C1 segment of cervical spinal cord (tissue), 14 donors: ENCODE results near the gene LMO7.

ENCODE experiments used
- DNase-seq, 14 donors: peaks; one replicate each; lab custom pipeline; 2025; lab: John Stamatoyannopoulos, UW

Gene LMO7

GRCh38 chr13:75838366-75839005, 202.4 kb downstream of the LMO7 start:
- no peak for DNase-seq

DNA sequence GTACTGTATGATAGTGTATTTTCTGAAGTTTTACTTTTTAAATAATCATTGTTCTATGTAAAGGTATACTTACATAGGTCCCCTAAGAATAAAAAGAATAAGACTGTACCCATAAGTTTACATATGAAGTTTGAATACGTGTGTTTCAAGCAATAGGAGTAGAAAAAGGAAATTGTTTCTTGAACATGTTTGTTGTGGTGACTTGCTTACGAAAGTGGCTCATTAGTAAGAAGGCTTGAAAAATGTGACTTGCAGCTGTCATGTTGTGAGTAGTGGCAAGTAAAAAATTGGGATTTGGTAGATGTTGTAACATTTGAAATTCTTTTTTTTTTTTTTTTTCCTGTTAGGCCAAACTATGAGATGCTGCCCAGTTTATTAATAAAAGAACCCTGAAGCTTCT, 203.3 kb downstream of the LMO7 start:
- no peak for DNase-seq

- DNase-seq = no peak
These were observed 205.8 kb downstream of the LMO7 start for GRCh38 chr13:75841905-75842304.

- DNase-seq = no peak
These were observed 206.9 kb downstream of the LMO7 start for GRCh38 chr13:75843074-75843473.

- no peak for DNase-seq
These were observed 207.9 kb downstream of the LMO7 start for GRCh38 chr13:75843991-75844390.

DNA sequence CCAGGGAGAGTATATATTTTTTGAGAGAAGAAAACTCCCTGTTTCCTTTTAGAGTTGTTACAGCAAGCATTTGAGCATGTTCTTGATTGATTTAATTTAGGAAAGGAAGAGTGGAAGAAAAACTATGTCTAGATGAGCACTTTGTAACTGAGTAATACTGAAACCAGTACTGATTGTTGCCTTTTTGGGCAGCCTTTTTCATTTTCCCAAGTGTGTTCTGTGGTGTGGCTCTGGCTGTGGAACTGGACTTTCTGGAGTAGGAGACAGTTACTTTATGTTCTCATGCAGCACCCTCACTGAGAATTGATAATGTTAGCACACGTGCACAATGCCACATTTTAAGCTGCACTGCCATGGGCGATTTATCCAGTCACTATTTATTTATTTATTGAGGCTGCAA, 211.5 kb downstream of the LMO7 start:
- DNase-seq = no peak

GRCh38 chr13:75850916-75851315, 214.8 kb downstream of the LMO7 start:
- DNase-seq = no peak

GRCh38 chr13:75855216-75855615, 219.1 kb downstream of the LMO7 start:
- DNase-seq = no peak

GRCh38 chr13:75855847-75856246, 219.7 kb downstream of the LMO7 start:
- DNase-seq = no peak

GRCh38 chr13:75857291-75857690, 221.2 kb downstream of the LMO7 start:
- DNase-seq = no peak

GRCh38 chr13:75860935-75861334, 224.8 kb downstream of the LMO7 start:
- no peak for DNase-seq

DNA sequence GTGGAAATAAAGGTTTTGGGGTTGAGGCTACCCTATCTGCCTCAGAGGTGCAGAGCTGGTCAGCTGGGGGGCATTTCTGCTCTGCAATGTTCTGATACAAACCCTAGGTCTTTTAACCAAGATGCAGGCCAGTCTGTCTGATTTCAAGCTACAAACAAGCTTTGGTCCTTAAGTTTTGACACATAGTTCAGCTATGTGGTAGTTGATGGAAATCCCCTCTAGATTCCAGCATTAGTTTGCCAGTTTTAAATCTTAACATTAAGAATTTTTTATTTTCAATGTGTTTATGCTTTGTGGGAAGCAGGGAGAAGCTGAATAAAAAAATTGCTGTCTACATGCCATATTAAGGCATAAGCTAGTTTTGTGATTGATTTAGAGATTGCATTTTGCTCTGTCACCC, 225.7 kb downstream of the LMO7 start:
- no peak for DNase-seq

DNA sequence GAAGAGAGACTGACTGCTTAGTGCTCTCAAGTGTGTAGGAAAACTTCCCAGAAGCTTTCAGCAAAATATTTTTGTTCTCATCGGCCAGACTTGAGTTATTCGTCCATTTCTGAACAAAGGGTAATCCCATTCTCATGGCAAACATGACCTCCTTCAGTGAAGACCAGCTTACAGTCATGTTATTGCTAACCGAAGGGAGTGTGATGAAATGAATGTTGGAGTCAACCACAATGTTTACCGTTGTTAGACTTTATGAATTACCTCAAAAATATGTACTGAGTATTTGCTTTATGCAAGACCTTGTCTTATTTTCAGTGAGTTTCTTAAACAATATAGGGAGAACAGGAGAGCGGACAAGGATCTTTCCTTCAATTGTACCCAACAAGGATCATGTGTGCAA, 228.6 kb downstream of the LMO7 start:
- no peak for DNase-seq

- DNase-seq = no peak
These were observed 231.4 kb downstream of the LMO7 start for GRCh38 chr13:75867379-75868117.

GRCh38 chr13:75869981-75870380, 233.9 kb downstream of the LMO7 start:
- no peak for DNase-seq

DNA sequence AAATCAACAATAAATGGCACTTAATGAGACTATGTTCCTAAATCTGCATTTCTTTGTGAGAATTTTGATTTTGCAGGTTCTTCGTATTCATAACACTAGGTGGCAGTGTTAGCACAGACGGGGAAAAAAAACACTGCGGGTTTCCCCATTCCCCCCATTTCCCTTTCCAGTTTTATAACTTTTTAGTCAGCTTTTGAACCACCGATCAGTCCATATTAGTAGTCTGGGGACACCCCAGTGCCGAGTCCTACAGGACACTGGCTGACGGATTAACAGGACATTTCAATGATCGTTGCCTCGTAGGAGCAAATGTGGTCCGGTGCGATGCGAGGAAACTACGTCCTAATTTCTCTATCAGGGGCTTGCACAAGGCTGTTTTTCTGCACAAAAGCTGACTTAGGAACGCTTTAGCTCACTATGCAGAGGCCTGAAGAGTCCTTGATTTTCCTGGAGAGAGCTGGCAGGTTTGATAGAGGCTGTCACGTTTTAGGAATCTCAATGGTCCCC, 234.3 kb downstream of the LMO7 start:
- DNase-seq = peak in 4 of 14 donors; percentile 1 to 24 (median 10)

DNA sequence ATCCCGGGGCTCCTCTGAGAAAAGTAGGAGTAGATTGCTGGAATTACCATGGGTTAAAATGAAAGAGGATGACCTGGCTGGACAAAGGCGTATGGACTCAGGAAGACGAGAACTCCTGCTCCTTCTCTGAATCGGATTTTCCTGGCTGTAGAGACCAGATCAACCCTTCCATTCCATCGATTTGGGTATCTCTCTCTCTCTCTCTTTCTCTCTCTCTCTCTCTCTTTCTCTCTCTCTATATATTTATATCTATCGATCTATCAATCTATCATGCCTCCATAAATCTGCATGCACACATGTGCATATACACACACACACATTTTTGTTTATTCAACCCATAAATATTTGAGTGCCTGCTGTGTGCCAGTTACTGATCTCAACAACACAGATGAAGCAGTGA, 234.9 kb downstream of the LMO7 start:
- DNase-seq = no peak

DNA sequence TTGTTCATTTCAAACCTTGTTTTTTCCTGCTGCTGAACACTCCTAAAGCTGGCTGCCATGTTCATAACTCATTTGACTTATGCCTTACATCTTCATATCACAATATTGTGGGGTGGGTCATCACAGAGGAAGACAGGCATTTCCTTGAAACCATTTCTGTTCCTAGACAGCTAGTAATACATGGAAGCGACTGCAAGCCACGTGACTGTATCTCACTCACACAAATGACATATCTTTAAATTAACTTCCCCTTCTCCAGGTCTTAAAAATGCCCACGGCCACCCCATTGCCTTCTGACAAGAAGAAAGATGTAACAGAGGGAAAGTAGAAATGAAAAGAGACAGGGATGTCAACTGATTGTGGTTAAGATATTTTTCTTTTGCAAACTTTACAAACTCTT, 236.8 kb downstream of the LMO7 start:
- no peak for DNase-seq

DNA sequence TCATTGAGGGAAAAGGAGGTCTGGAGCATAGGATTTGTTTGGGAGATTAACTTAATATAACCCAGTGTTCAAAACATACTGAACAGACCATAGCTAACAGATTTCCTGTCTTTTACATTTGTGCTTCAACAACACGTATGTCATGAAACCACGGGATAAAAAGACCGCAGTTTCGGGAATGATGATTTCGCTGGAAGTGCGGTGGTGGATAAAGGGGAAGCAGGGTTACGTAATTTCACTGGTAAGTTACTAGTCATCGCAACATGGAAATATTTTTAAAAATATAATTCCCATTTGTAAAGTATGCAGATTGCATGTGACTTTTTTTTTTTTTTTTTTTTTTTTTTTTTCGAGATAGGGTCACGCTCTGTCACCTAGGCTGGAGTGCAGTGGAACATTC, 237.4 kb downstream of the LMO7 start:
- DNase-seq = no peak

DNA sequence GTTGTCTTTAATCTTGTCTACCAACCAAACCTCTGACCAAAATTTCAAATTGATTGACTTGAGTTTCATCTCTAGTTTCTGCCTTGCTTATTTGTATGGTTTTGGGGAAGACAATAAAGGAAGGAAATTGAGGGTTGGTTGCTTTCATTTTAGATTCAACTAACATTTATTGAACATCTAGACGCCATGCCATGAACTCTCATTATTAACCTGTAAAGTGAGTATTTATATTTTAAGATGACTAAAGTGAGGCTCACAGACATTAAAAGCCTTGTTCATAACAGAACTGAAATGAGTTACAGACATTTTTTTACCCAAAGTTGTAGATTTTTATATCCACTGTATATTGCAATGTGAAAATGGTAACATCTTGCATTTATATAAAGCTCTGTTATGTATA, 239.3 kb downstream of the LMO7 start:
- no peak for DNase-seq

- peak in 7 of 14 donors; percentile 3 to 50 (median 35) for DNase-seq
These were observed 240.3 kb downstream of the LMO7 start for GRCh38 chr13:75876142-75877050.

DNA sequence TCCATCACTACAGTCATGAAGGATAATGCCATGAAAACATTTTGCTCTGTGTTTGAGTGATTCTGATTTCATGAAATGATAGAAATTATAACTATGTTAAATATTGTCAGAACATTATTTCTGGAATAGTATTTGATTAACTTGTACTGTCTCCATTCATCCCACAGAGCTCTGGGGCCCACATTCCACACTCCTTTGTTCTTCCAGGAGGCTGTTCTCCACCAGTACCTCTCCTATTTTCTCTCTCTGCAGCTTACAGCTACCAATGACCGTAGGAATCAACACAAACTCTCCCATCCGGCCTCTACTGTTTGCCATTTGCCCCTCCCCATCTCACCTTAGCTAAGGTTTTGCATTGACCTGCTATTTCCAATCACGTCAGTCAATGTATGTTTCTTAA, 240.9 kb downstream of the LMO7 start:
- no peak for DNase-seq
